ENCODE measurements around the gene RPS6KC1. TPM values are rescaled to one million over a fixed set of nuclear protein-coding genes. Genes with fewer than 3 reads are reported as not detected.

RPS6KC1 gene
- total and polyA plus RNA-seq, 9 of the 15 experiments (the other 6 are each of a cell fraction or from before 2014, with no cell fraction given), result 4.3 to 34.6 (median 20.9) TPM

- TF ChIP-seq, protein P1, sequence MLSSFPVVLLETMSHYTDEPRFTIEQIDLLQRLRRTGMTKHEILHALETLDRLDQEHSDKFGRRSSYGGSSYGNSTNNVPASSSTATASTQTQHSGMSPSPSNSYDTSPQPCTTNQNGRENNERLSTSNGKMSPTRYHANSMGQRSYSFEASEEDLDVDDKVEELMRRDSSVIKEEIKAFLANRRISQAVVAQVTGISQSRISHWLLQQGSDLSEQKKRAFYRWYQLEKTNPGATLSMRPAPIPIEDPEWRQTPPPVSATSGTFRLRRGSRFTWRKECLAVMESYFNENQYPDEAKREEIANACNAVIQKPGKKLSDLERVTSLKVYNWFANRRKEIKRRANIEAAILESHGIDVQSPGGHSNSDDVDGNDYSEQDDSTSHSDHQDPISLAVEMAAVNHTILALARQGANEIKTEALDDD (IDR thresholded peaks at IDR 0.05), result peak; percentile 66
- no peak for TF ChIP-seq ZNF512 (tag; IDR thresholded peaks at IDR 0.05)
- TF ChIP-seq NBN (IDR thresholded peaks at IDR 0.05; ENCODE audit: low read depth), result peak; percentile 81
- TF ChIP-seq EP300 (IDR thresholded peaks at IDR 0.05; ENCODE audit: low read length), result peak; percentile 42; the same call in 1 of the 2 replicates
- TF ChIP-seq SAFB (IDR thresholded peaks at IDR 0.05; ENCODE audit: borderline replicate concordance, low read depth, low read length), result no peak
- TF ChIP-seq FOXK2 (conservative IDR thresholded peaks at IDR 0.05 in 1 of 2, IDR thresholded peaks at IDR 0.05 in 1 of 2; ENCODE audit: low read depth in 2 of 2), result peak; percentile 92 to 93
- TF ChIP-seq CEBPB (tag; IDR thresholded peaks at IDR 0.05), result peak; percentile 82
- TF ChIP-seq NCOA2 (IDR thresholded peaks at IDR 0.05; ENCODE audit: partially characterized antibody in 2 of 2), result peak in 1 of 2 experiments; percentile 25
- peak; percentile 43 for TF ChIP-seq BRD9 (IDR thresholded peaks at IDR 0.05; ENCODE audit: low read depth, partially characterized antibody)
- TF ChIP-seq MIER1 (IDR thresholded peaks at IDR 0.05; ENCODE audit: low read depth), result 0 out of 2 replicates have a peak, but pooled peaks have one; percentile 54
- peak in 1 of 2 experiments; percentile 38; a peak in 1 of 4 replicates for TF ChIP-seq TBL1XR1 (IDR thresholded peaks at IDR 0.05; ENCODE audit: low read length in 2 of 2)
- TF ChIP-seq MTA2 (IDR thresholded peaks at IDR 0.05; ENCODE audit: low read depth), result peak; percentile 28; the same call in 1 of the 2 replicates
- TF ChIP-seq, protein P2, sequence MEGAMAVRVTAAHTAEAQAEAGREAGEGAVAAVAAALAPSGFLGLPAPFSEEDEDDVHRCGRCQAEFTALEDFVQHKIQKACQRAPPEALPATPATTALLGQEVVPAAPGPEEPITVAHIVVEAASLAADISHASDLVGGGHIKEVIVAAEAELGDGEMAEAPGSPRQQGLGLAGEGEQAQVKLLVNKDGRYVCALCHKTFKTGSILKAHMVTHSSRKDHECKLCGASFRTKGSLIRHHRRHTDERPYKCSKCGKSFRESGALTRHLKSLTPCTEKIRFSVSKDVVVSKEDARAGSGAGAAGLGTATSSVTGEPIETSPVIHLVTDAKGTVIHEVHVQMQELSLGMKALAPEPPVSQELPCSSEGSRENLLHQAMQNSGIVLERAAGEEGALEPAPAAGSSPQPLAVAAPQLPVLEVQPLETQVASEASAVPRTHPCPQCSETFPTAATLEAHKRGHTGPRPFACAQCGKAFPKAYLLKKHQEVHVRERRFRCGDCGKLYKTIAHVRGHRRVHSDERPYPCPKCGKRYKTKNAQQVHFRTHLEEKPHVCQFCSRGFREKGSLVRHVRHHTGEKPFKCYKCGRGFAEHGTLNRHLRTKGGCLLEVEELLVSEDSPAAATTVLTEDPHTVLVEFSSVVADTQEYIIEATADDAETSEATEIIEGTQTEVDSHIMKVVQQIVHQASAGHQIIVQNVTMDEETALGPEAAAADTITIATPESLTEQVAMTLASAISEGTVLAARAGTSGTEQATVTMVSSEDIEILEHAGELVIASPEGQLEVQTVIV (CRISPR knock-in tag; IDR thresholded peaks at IDR 0.05; ENCODE audit: borderline replicate concordance), result peak; percentile 90
- peak; percentile 87 for TF ChIP-seq ARID1B (IDR thresholded peaks at IDR 0.05)
- TF ChIP-seq, protein P3, sequence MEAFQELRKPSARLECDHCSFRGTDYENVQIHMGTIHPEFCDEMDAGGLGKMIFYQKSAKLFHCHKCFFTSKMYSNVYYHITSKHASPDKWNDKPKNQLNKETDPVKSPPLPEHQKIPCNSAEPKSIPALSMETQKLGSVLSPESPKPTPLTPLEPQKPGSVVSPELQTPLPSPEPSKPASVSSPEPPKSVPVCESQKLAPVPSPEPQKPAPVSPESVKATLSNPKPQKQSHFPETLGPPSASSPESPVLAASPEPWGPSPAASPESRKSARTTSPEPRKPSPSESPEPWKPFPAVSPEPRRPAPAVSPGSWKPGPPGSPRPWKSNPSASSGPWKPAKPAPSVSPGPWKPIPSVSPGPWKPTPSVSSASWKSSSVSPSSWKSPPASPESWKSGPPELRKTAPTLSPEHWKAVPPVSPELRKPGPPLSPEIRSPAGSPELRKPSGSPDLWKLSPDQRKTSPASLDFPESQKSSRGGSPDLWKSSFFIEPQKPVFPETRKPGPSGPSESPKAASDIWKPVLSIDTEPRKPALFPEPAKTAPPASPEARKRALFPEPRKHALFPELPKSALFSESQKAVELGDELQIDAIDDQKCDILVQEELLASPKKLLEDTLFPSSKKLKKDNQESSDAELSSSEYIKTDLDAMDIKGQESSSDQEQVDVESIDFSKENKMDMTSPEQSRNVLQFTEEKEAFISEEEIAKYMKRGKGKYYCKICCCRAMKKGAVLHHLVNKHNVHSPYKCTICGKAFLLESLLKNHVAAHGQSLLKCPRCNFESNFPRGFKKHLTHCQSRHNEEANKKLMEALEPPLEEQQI (IDR thresholded peaks at IDR 0.05), result 0 out of 2 replicates have a peak, but pooled peaks have one; percentile 24
- no peak for TF ChIP-seq ZNF561 (CRISPR knock-in tag; conservative IDR thresholded peaks at IDR 0.05)
- no peak for TF ChIP-seq KDM5B (IDR thresholded peaks at IDR 0.05; ENCODE audit: insufficient replicate concordance, low read depth, low read length)
- TF ChIP-seq NFE2 (IDR thresholded peaks at IDR 0.05; ENCODE audit: low read depth), result peak; percentile 85
- no peak for TF ChIP-seq MLX (CRISPR knock-in tag; conservative IDR thresholded peaks at IDR 0.05)
Observed at GRCh38 chr1:213054733-213055591, 3.9 kb downstream of the RPS6KC1 start (continued).

All from K562 (cell line).